DND-41 (cell line): ENCODE results near the gene PRKCA.

Experiments used
- EZH2 ChIP-seq: IDR thresholded peaks from 3 replicates; pipeline ENCODE4 v1.6.1; 2012; ENCODE audit warnings: borderline replicate concordance, low read depth, mild to moderate bottlenecking, moderate library complexity, low read length, inconsistent platforms; ENCODE audit not compliant: severe bottlenecking
- TF ChIP-seq, protein P1 (sequence below): IDR thresholded peaks from 2 replicates; pipeline ENCODE4 v1.5.1; 2012; ENCODE audit warnings: borderline replicate concordance, low read length, moderate library complexity, mild to moderate bottlenecking; ENCODE audit not compliant: poor library complexity, severe bottlenecking; ENCODE audit errors: extremely low read depth

DNA sequence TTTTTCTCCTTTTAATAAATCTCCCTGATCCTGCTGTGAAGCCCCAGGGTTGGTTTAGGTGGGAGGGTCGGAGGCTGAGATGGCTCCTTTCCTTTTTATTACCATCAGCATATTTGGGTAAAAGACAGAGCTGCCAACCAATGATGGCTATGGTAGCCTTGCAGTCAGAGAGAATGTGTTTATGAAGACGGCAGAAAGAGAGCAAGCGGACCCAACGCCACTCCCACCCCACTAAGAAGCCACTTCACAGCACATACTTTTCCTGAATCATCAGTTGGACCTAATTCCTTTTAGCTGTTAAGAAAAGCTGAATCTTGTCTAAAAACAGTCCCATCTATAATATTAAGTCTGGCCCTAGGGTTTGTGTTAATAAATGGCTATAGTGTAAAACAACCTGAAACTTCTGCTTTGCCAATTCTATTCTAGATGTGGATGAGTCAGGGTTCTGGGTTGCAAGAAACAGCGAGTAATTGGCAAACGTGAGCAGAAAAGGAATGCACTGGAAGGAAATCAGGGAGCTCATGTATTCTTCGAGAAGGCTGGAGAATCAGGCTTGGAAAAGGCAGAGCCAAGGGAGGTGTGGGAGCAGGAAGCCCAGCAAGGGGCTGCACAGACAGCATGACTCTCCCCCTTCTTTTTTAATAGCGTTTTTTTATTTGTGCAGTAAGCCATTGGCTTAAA, 34.0 kb upstream of the PRKCA start:
- TF ChIP-seq, protein P1, sequence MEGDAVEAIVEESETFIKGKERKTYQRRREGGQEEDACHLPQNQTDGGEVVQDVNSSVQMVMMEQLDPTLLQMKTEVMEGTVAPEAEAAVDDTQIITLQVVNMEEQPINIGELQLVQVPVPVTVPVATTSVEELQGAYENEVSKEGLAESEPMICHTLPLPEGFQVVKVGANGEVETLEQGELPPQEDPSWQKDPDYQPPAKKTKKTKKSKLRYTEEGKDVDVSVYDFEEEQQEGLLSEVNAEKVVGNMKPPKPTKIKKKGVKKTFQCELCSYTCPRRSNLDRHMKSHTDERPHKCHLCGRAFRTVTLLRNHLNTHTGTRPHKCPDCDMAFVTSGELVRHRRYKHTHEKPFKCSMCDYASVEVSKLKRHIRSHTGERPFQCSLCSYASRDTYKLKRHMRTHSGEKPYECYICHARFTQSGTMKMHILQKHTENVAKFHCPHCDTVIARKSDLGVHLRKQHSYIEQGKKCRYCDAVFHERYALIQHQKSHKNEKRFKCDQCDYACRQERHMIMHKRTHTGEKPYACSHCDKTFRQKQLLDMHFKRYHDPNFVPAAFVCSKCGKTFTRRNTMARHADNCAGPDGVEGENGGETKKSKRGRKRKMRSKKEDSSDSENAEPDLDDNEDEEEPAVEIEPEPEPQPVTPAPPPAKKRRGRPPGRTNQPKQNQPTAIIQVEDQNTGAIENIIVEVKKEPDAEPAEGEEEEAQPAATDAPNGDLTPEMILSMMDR: no peak
- TF ChIP-seq EZH2: no peak
